SH-SY5Y (cell line): ENCODE results near the gene LRRTM4.

ENCODE experiments used
- GATA2 ChIP-seq: IDR thresholded peaks from 2 replicates; pipeline ENCODE4 v1.6.1; 2011; ENCODE audit warnings: mild to moderate bottlenecking, low read depth, low read length
- GATA3 ChIP-seq: IDR thresholded peaks from 2 replicates; pipeline ENCODE4 v1.6.1; 2011; ENCODE audit warnings: low read depth, mild to moderate bottlenecking, low read length, moderate library complexity

DNA sequence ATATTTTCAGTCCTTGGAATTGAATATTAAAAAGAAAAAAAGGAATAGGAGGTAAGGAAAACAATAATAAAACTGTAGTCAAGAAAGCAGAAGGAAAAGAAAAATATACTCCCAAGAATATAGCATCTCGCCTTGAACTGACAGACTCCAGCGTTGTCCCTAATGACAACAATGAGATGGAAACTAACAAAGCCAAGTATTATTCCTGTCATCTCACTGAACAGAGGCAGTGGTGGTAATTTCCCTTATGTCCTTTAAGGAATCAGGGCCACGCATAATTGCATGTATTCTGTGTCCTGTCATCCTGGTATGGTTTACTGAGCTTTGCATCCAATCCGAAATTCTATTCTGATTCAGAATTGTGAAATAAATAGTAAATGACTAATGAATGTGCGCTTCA is 158.9 kb downstream of the LRRTM4 start:
- no peak for TF ChIP-seq GATA2
- TF ChIP-seq GATA3 = no peak
